DND-41 (cell line): ENCODE data around the gene SMG6.

ENCODE experiments used
- EZH2 ChIP-seq: IDR thresholded peaks from 3 replicates; pipeline ENCODE4 v1.6.1; 2012; ENCODE audit warnings: borderline replicate concordance, low read depth, mild to moderate bottlenecking, moderate library complexity, low read length, inconsistent platforms; ENCODE audit not compliant: severe bottlenecking
- TF ChIP-seq, protein P1 (sequence below): IDR thresholded peaks from 2 replicates; pipeline ENCODE4 v1.5.1; 2012; ENCODE audit warnings: borderline replicate concordance, low read length, moderate library complexity, mild to moderate bottlenecking; ENCODE audit not compliant: poor library complexity, severe bottlenecking; ENCODE audit errors: extremely low read depth

DNA sequence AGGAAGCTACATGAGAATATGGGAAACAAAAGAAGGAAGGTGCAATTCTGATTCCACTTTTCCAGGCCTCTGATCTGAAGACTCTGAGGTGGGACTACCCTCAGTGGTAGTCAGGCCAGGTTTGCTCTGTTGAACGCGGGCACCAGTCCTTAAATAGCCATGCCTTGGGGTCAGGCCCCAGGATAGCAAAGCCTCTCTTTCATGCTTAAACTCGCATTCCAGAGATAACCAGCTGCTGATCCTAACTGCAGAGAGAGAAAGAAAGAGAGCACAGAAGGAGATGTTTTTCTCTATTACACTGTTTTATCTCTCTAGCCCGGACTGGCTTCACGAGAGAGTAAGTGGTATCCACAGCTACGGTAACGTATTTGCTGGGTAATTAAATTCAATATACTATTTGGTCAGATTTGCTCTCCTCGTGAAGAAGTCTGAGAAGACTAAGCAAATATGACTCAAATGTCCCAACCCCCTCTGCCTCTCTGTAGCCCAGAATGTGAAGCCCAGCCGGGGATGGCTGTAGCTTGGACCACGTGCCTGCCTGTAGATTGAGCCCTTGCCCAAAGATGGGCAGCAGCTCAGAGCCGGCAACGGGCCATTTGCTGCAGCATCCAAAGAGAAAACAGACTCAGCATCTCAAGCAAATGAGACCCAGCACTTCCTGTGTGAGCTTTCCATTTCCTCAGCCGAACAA lies 122.2 kb downstream of the SMG6 start:
- TF ChIP-seq EZH2 = no peak
- TF ChIP-seq, protein P1, sequence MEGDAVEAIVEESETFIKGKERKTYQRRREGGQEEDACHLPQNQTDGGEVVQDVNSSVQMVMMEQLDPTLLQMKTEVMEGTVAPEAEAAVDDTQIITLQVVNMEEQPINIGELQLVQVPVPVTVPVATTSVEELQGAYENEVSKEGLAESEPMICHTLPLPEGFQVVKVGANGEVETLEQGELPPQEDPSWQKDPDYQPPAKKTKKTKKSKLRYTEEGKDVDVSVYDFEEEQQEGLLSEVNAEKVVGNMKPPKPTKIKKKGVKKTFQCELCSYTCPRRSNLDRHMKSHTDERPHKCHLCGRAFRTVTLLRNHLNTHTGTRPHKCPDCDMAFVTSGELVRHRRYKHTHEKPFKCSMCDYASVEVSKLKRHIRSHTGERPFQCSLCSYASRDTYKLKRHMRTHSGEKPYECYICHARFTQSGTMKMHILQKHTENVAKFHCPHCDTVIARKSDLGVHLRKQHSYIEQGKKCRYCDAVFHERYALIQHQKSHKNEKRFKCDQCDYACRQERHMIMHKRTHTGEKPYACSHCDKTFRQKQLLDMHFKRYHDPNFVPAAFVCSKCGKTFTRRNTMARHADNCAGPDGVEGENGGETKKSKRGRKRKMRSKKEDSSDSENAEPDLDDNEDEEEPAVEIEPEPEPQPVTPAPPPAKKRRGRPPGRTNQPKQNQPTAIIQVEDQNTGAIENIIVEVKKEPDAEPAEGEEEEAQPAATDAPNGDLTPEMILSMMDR = no peak
